ENCODE data around the gene FLNB. TPM values are rescaled to one million over a fixed set of nuclear protein-coding genes. Genes with fewer than 3 reads are reported as not detected.
A peak's percentile ranks its signal among the peaks of the same experiment; 100 is the strongest.

Gene FLNB
- total RNA-seq, 1 donor from 2014 or later, result 32.0 TPM

DNA sequence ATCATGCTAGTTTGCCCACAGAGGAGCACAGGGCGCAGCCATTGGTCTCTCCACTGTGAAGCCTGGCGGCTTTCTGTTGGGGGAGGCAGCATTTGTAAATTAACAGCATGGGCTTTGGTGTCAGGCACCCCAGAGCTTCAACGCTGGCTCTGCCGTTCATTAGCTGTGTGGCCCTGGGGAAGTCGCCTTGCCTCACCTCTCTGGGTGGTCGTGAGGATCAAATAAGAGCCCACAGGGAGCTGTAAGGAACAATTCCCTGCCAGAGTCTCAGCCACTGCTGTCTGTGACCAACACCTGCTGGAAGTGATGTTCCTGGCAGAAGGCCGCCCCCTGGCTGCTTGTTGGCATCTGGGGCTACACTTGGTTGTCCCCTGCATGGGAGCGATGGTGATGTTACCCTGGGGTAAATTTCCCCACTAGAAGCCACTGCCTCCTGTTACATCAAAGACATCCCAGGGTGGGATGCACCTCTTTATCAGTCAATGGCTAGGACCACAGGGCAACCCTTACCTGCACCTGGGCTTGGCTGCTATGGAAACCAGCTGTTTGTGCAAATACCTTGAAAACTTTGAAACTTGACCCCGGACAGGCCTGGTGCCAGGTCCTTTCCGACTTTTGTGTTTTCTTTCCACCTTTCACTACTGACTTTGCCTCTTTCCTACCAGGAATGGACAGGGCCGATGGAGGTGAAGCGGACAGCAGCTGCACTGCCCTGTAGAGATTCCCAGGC is 165.6 kb downstream of the FLNB start:
- Histone ChIP-seq H3K4me1 (peaks cover 19% of the 10 kb centered on the region), H3K36me3 (no peaks in the 10 kb centered on the region), H3K27ac (no peak overlapping the region), H3K9ac (no peak overlapping the region), H4K20me1 (ENCODE audit: low read depth) (no peaks in the 10 kb centered on the region), H3K79me2 (ENCODE audit: low read depth) (no peaks in the 10 kb centered on the region), H3K27me3 (peaks cover 10% of the 10 kb centered on the region), H3F3A (ENCODE audit: low read depth) (peaks cover 25% of the 10 kb centered on the region), H3K4me2 (no peak overlapping the region), H2AFZ (replicated peaks) (no peak overlapping the region), H3K9me3 (ENCODE audit: low read depth) (no peaks in the 10 kb centered on the region), H3K4me3 (no peak overlapping the region)
- peaks cover 16% of the 10 kb centered on the region for H3K4me1 Mint-ChIP-seq
- no peak for TF ChIP-seq EZH2 (IDR thresholded peaks at IDR 0.05)
- TF ChIP-seq, protein P1, sequence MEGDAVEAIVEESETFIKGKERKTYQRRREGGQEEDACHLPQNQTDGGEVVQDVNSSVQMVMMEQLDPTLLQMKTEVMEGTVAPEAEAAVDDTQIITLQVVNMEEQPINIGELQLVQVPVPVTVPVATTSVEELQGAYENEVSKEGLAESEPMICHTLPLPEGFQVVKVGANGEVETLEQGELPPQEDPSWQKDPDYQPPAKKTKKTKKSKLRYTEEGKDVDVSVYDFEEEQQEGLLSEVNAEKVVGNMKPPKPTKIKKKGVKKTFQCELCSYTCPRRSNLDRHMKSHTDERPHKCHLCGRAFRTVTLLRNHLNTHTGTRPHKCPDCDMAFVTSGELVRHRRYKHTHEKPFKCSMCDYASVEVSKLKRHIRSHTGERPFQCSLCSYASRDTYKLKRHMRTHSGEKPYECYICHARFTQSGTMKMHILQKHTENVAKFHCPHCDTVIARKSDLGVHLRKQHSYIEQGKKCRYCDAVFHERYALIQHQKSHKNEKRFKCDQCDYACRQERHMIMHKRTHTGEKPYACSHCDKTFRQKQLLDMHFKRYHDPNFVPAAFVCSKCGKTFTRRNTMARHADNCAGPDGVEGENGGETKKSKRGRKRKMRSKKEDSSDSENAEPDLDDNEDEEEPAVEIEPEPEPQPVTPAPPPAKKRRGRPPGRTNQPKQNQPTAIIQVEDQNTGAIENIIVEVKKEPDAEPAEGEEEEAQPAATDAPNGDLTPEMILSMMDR (IDR thresholded peaks at IDR 0.05), result peak; percentile 60
- H3K4me3 Mint-ChIP-seq, result no peak overlapping the region
- peak overlapping the region; percentile 47 for H3K27ac Mint-ChIP-seq
- peak; percentile 77 for DNase-seq (ENCODE audit: low spot score)
- H3K9me3 Mint-ChIP-seq, result no peaks in the 10 kb centered on the region
- peaks cover 13% of the 10 kb centered on the region for H3K27me3 Mint-ChIP-seq (ENCODE audit: insufficient read depth, low read depth)
- peaks cover 6% of the 10 kb centered on the region for H3K36me3 Mint-ChIP-seq

DNA sequence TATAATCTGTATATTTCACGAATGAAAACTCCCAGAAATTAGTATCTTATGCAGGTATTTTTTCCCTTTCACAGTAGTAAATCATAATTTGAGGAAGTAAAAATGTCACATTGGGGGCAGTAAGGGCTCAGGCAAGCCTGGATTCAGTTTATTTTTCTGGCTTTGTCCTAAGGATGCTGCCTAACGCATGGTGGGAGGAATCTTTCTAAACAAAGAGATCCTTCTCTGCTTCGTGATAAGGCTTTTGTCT is 166.9 kb downstream of the FLNB start:
- Mint-ChIP-seq H3K27ac (peak overlapping the region; percentile 82), H3K36me3 (peaks cover 1% of the 10 kb centered on the region), H3K4me3 (no peak overlapping the region), H3K27me3 (ENCODE audit: insufficient read depth, low read depth) (peaks cover 13% of the 10 kb centered on the region), H3K4me1 (peaks cover 16% of the 10 kb centered on the region), H3K9me3 (no peaks in the 10 kb centered on the region)
- Histone ChIP-seq H3F3A (ENCODE audit: low read depth) (peaks cover 25% of the 10 kb centered on the region), H3K9me3 (ENCODE audit: low read depth) (no peaks in the 10 kb centered on the region), H3K27me3 (peaks cover 11% of the 10 kb centered on the region), H3K4me2 (peak overlapping the region; percentile 14), H3K79me2 (ENCODE audit: low read depth) (no peaks in the 10 kb centered on the region), H3K9ac (no peak overlapping the region), H3K36me3 (no peaks in the 10 kb centered on the region), H3K27ac (no peak overlapping the region), H3K4me3 (no peak overlapping the region), H3K4me1 (peaks cover 19% of the 10 kb centered on the region), H2AFZ (replicated peaks) (peak overlapping the region; percentile 85), H4K20me1 (ENCODE audit: low read depth) (no peaks in the 10 kb centered on the region)
- TF ChIP-seq EZH2phosphoT487 (IDR thresholded peaks at IDR 0.05) (no peak), EZH2 (IDR thresholded peaks at IDR 0.05) (no peak)
- TF ChIP-seq, protein P1 (IDR thresholded peaks at IDR 0.05), result no peak
- no peak for DNase-seq (ENCODE audit: low spot score)

DNA sequence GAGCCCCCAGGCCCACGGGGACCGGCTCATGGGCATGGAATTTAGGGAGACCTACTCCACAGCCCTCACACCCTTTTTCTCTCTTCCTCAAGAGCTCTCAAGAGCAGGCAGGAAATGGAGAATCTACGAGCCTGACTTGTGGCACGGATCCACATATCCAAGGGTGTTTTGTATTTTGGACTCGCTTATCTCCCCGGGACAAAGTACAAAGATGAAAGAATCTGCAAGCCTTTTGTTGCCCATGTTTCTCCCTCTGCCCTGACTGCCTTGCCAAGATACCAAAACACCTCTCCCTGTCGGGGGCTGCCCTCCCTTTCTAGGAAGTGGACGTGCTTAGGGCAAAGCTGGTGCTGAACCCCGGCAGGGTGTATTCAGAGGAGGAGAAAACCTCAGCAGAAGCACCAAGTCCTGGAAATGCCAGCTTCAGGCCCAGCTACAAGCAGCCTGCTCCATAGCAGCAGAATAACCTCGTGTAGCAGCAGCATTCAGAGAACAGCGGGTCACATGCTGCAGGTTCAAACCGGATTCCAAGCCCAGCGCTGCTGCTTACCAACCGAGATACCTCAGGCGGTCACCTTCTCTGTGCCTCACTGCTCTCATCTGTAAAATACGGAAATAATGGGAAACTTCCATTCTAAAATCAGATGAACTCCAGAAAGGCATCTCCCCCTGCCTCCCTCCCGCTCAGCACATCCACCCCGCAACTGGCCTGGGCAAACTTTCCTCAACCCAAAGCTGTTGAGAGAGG is 167.4 kb downstream of the FLNB start:
- TF ChIP-seq, protein P1 (IDR thresholded peaks at IDR 0.05), result no peak
- TF ChIP-seq EZH2 (IDR thresholded peaks at IDR 0.05), result no peak
- Histone ChIP-seq H3K9ac (no peak overlapping the region), H3K9me3 (ENCODE audit: low read depth) (no peaks in the 10 kb centered on the region), H3K27ac (no peak overlapping the region), H2AFZ (replicated peaks) (peak overlapping the region; percentile 85), H4K20me1 (ENCODE audit: low read depth) (no peaks in the 10 kb centered on the region), H3K79me2 (ENCODE audit: low read depth) (no peaks in the 10 kb centered on the region), H3K4me2 (peak overlapping the region; percentile 14), H3K36me3 (no peaks in the 10 kb centered on the region), H3K27me3 (peaks cover 11% of the 10 kb centered on the region), H3K4me1 (peaks cover 19% of the 10 kb centered on the region), H3K4me3 (no peak overlapping the region), H3F3A (ENCODE audit: low read depth) (peaks cover 25% of the 10 kb centered on the region)
- Mint-ChIP-seq H3K27me3 (ENCODE audit: insufficient read depth, low read depth) (peaks cover 14% of the 10 kb centered on the region), H3K27ac (peak overlapping the region; percentile 82), H3K36me3 (no peaks in the 10 kb centered on the region), H3K4me1 (peaks cover 16% of the 10 kb centered on the region), H3K4me3 (no peak overlapping the region), H3K9me3 (no peaks in the 10 kb centered on the region)
- DNase-seq (ENCODE audit: low spot score), result peak; percentile 33
